OCI-LY7 (cell line): ENCODE results near the gene SSPN. TPM values are rescaled to one million over a fixed set of nuclear protein-coding genes. Genes with fewer than 3 reads are reported as not detected.

Experiments used
- BruUV-seq: library from RNA; stranded (reverse); fragments of 400-500 nt; replicated peaks from 2 replicates; lab custom pipeline; 2021; lab: Mats Ljungman, UMichigan
- CTCF ChIA-PET: fragments of 300-600 bp; sonication (Branson Sonifier 250); formaldehyde crosslinking; loops from one replicate; lab custom pipeline; 2022; ENCODE audit warnings: antibody characterized with exemption; ENCODE audit not compliant: unreplicated experiment; lab: Charles Lee
- POLR2A ChIA-PET: fragments of 300-600 bp; sonication (Branson Sonifier 250); formaldehyde crosslinking; loops from one replicate; lab custom pipeline; 2022; ENCODE audit warnings: antibody characterized with exemption; lab: Charles Lee
- DNase-seq: peaks from one replicate; pipeline ENCODE4 v3.0.0-alpha.2; 2015; ENCODE audit warnings: low spot score
- H2AFZ ChIP-seq: fragments of 200-600 bp; sonication (generic), shearing (Covaris generic); 2 replicates; pipeline ENCODE4 v1.6.1; 2014; ENCODE audit warnings: mild to moderate bottlenecking, antibody characterized with exemption, low read length, moderate library complexity
- H3K27ac ChIP-seq: fragments of 200-600 bp; sonication (generic); 2 replicates; pipeline ENCODE4 v1.5.1; 2014; ENCODE audit warnings: mixed run types, low read depth, mild to moderate bottlenecking, moderate library complexity, low read length, inconsistent platforms; ENCODE audit not compliant: poor library complexity, severe bottlenecking
- H3K36me3 ChIP-seq: fragments of 200-600 bp; sonication (generic); 2 replicates; pipeline ENCODE4 v1.6.1; 2014; ENCODE audit warnings: mild to moderate bottlenecking, antibody characterized with exemption, low read length, moderate library complexity, mixed read lengths; ENCODE audit not compliant: insufficient read depth
- H3K4me1 ChIP-seq: fragments of 200-600 bp; sonication (generic); 2 replicates; pipeline ENCODE4 v1.5.1; 2014; ENCODE audit warnings: mild to moderate bottlenecking, low read length; ENCODE audit not compliant: insufficient read depth, poor library complexity, severe bottlenecking
- H3K4me2 ChIP-seq: fragments of 200-600 bp; sonication (generic); 2 replicates; pipeline ENCODE4 v1.6.1; 2014; ENCODE audit warnings: mild to moderate bottlenecking, low read length
- H3K4me3 ChIP-seq: fragments of 200-600 bp; sonication (generic); 2 replicates; pipeline ENCODE4 v1.5.1; 2014; ENCODE audit warnings: mild to moderate bottlenecking, low read depth, low read length; ENCODE audit not compliant: poor library complexity, severe bottlenecking
- H3K79me2 ChIP-seq: fragments of 200-600 bp; sonication (generic); 2 replicates; pipeline ENCODE4 v1.6.1; 2016; ENCODE audit warnings: low read depth, mild to moderate bottlenecking, low read length, moderate library complexity, mixed read lengths; ENCODE audit not compliant: insufficient read depth
- H3K9me2 ChIP-seq: fragments of 200-600 bp; sonication (generic); 2 replicates; pipeline ENCODE4 v1.6.1; 2016; ENCODE audit warnings: mild to moderate bottlenecking, low read length, mixed read lengths; ENCODE audit not compliant: insufficient read depth
- H3K9me3 ChIP-seq: fragments of 200-600 bp; sonication (generic); 2 replicates; pipeline ENCODE4 v1.6.1; 2014; ENCODE audit warnings: mild to moderate bottlenecking, mixed run types, low read length, mixed read lengths
- H4K20me1 ChIP-seq: fragments of 200-600 bp; sonication (generic); 2 replicates; pipeline ENCODE4 v1.6.1; 2014; ENCODE audit warnings: mild to moderate bottlenecking, antibody characterized with exemption, low read length, moderate library complexity, mixed read lengths; ENCODE audit not compliant: insufficient read depth
- CTCF ChIP-seq: fragments of 200-600 bp; sonication (generic); conservative IDR thresholded peaks from 2 replicates; pipeline ENCODE4 v1.5.1; 2014; ENCODE audit warnings: mild to moderate bottlenecking, antibody characterized with exemption, low read length, moderate library complexity, mixed read lengths
- EZH2phosphoT487 ChIP-seq: fragments of 200-600 bp; sonication (generic); IDR thresholded peaks from 2 replicates; pipeline ENCODE4 v1.6.1; 2018; ENCODE audit warnings: low read depth, borderline replicate concordance, mild to moderate bottlenecking, mixed run types, antibody characterized with exemption, low read length, moderate library complexity, mixed read lengths
- intact Hi-C: fragments of 100-400 bp; cut with micrococcal nuclease; formaldehyde crosslinking; loops from one replicate; pipeline ENCODE4 v1.10.0; 2022; ENCODE audit not compliant: unreplicated experiment
- total RNA-seq, 2 experiments: library from RNA; depleted of rRNA in 1 of 2; stranded (reverse); fragments of >200 nt in 1 of 2; shearing (Covaris generic) in 1 of 2; gene quantifications; 2 replicates each; pipeline ENCODE4 v1.2.3, GENCODE V29; 2014 to 2022

Gene SSPN
- total RNA-seq, 2 experiments from 2014 or later: not detected

- Histone ChIP-seq H3K27ac (no peak overlapping the region), H3K4me1 (no peaks in the 10 kb centered on the region), H3K4me3 (no peak overlapping the region), H3K36me3 (no peaks in the 10 kb centered on the region), H3K9me3 (no peaks in the 10 kb centered on the region), H4K20me1 (no peaks in the 10 kb centered on the region), H3K79me2 (no peaks in the 10 kb centered on the region), H2AFZ (no peak overlapping the region), H3K4me2 (no peak overlapping the region), H3K9me2 (no peaks in the 10 kb centered on the region)
- BruUV-seq: no TSS peak
- POLR2A ChIA-PET: interaction anchor here (0.6 kb wide), 1 partner anchor 384 kb away, joined by 3 read pairs; no protein-coding TSS in a partner anchor
- TF ChIP-seq CTCF (peak; percentile 47; the same call in 1 of the 2 replicates), EZH2phosphoT487 (no peak)
- DNase-seq: peak; percentile 7
- CTCF ChIA-PET: no interaction called here
- intact Hi-C loops: no loop called here
Observed at GRCh38 chr12:26187014-26187798, 8.2 kb upstream of the SSPN start.

- BruUV-seq: no TSS peak
- TF ChIP-seq EZH2phosphoT487 (no peak), CTCF (no peak)
Observed at GRCh38 chr12:26188127-26188526, 7.2 kb upstream of the SSPN start.

GRCh38 chr12:26188641-26189040 is 6.7 kb upstream of the SSPN start:
- ChIA-PET POLR2A (interaction anchor here (0.6 kb wide), 1 partner anchor 154 kb away, joined by 3 read pairs; no protein-coding TSS in a partner anchor), CTCF (no interaction called here)
- TF ChIP-seq EZH2phosphoT487 (no peak), CTCF (no peak)
- no peaks in the 10 kb centered on the region for H3K9me2 ChIP-seq
- no peak overlapping the region for H3K27ac ChIP-seq
- no peaks in the 10 kb centered on the region for H3K9me3 ChIP-seq
- no TSS peak for BruUV-seq
- no peaks in the 10 kb centered on the region for H3K79me2 ChIP-seq
- no peak overlapping the region for H3K4me2 ChIP-seq
- intact Hi-C loops: no loop called here
- H2AFZ ChIP-seq: no peak overlapping the region
- no peaks in the 10 kb centered on the region for H3K36me3 ChIP-seq
- DNase-seq: no peak
- H3K4me3 ChIP-seq: no peak overlapping the region
- no peaks in the 10 kb centered on the region for H3K4me1 ChIP-seq
- H4K20me1 ChIP-seq: no peaks in the 10 kb centered on the region

More at GRCh38 chr12:26188127-26188526, 7.2 kb upstream of the SSPN start:
- Histone ChIP-seq H3K36me3 (no peaks in the 10 kb centered on the region), H3K9me2 (no peaks in the 10 kb centered on the region), H4K20me1 (no peaks in the 10 kb centered on the region), H3K4me1 (no peaks in the 10 kb centered on the region), H3K27ac (no peak overlapping the region), H3K4me2 (no peak overlapping the region), H2AFZ (no peak overlapping the region), H3K4me3 (no peak overlapping the region), H3K9me3 (no peaks in the 10 kb centered on the region), H3K79me2 (no peaks in the 10 kb centered on the region)
- CTCF ChIA-PET: no interaction called here
- intact Hi-C loops: no loop called here
- POLR2A ChIA-PET: no interaction called here
- DNase-seq: no peak
